COLO668 (cell line): ENCODE results near the gene PRSS8.
"Not testable (repeated sequence)": the region's sequence is repeated elsewhere in the genome, so short reads cannot be mapped to it uniquely, and the experiment has no call there.

Experiments
- DNase-seq: peaks from one replicate; lab custom pipeline; 2025; ENCODE audit not compliant: unreplicated experiment; lab: John Stamatoyannopoulos, UW

Gene PRSS8

GRCh38 chr16:31145398-31145990 is 10.0 kb upstream of the PRSS8 start:
- peak; percentile 84 for DNase-seq

- DNase-seq, result not testable (repeated sequence)
Measured at GRCh38 chr16:31144418-31144817, 8.9 kb upstream of the PRSS8 start.

GRCh38 chr16:31143694-31144148 is 8.2 kb upstream of the PRSS8 start:
- no peak for DNase-seq

GRCh38 chr16:31143011-31143693 is 7.6 kb upstream of the PRSS8 start:
- DNase-seq, result no peak

GRCh38 chr16:31142109-31143010 is 6.8 kb upstream of the PRSS8 start:
- peak; percentile 99 for DNase-seq

- peak; percentile 27 for DNase-seq
Measured at GRCh38 chr16:31141489-31142108, 6.1 kb upstream of the PRSS8 start.

GRCh38 chr16:31141071-31141469 is 5.5 kb upstream of the PRSS8 start:
- DNase-seq, result not testable (repeated sequence)

- DNase-seq, result no peak
Measured at GRCh38 chr16:31138621-31139578, 3.4 kb upstream of the PRSS8 start.

- DNase-seq, result not testable (repeated sequence)
Measured at GRCh38 chr16:31136822-31137499, 1.4 kb upstream of the PRSS8 start.

- no peak for DNase-seq
Measured at GRCh38 chr16:31136287-31136662, 748 bp upstream of the PRSS8 start.

- DNase-seq, result peak; percentile 15
Measured at GRCh38 chr16:31134625-31135534, 647 bp downstream of the PRSS8 start.

- DNase-seq, result no peak
Measured at GRCh38 chr16:31134091-31134571, 1.4 kb downstream of the PRSS8 start.

GRCh38 chr16:31133046-31133501 is 2.5 kb downstream of the PRSS8 start:
- no peak for DNase-seq

GRCh38 chr16:31132303-31132979 is 3.1 kb downstream of the PRSS8 start:
- no peak for DNase-seq

- DNase-seq, result no peak
Measured at GRCh38 chr16:31131841-31132271, 3.7 kb downstream of the PRSS8 start.

GRCh38 chr16:31131416-31131815 is 4.1 kb downstream of the PRSS8 start:
- no peak for DNase-seq

GRCh38 chr16:31130899-31131298 is 4.6 kb downstream of the PRSS8 start:
- DNase-seq, result peak; percentile 64
